CD14-positive monocyte (primary cell): Measurements from ENCODE around the gene QSER1. TPM values are rescaled to one million over a fixed set of nuclear protein-coding genes. Genes with fewer than 3 reads are reported as not detected.

Source experiments
- DNase-seq, 3 donors: peaks; one replicate each; pipeline ENCODE4 v3.0.0-alpha.2; 2011 to 2022
- H2AFZ ChIP-seq: 2 replicates; pipeline ENCODE4 v1.6.0; 2012; ENCODE audit warnings: mild to moderate bottlenecking, low read depth, low read length, inconsistent platforms; ENCODE audit not compliant: insufficient read depth, poor library complexity, severe bottlenecking
- H3K27ac ChIP-seq, 2 donors: 1 replicate in 1 of 2; 2 replicates in 1 of 2; pipeline ENCODE4 v1.5.1; 2012 to 2013; ENCODE audit warnings: low read length in 2 of 2, control low read depth in 1 of 2, inconsistent platforms in 1 of 2, low read depth in 1 of 2, mild to moderate bottlenecking in 1 of 2
- H3K27me3 ChIP-seq, 2 donors: one replicate each; pipeline versions ENCODE4 v1.6.0 to v1.6.1; 2011 to 2013; ENCODE audit warnings: low read length in 2 of 2; ENCODE audit not compliant: control insufficient read depth in 2 of 2, insufficient read depth in 2 of 2
- H3K36me3 ChIP-seq, 2 donors: replicated peaks in 1 of 2; 1 replicate in 1 of 2; 2 replicates in 1 of 2; pipeline versions ENCODE4 v1.5.1 to v1.6.1; 2012 to 2013; ENCODE audit warnings: low read length in 2 of 2, control low read depth in 1 of 2, inconsistent platforms in 1 of 2, mild to moderate bottlenecking in 1 of 2; ENCODE audit not compliant: insufficient read depth in 2 of 2, control insufficient read depth in 1 of 2
- H3K4me1 ChIP-seq, 2 donors: 1 replicate in 1 of 2; 2 replicates in 1 of 2; pipeline versions ENCODE4 v1.5.1 to v1.6.1; 2012 to 2013; ENCODE audit warnings: low read length in 2 of 2, control low read depth in 1 of 2, inconsistent platforms in 1 of 2, mild to moderate bottlenecking in 1 of 2, moderate library complexity in 1 of 2; ENCODE audit not compliant: insufficient read depth in 2 of 2, control insufficient read depth in 1 of 2
- H3K4me2 ChIP-seq: replicated peaks from 2 replicates; pipeline ENCODE3; 2012; ENCODE audit warnings: low read length, moderate library complexity, mild to moderate bottlenecking; ENCODE audit not compliant: poor library complexity, severe bottlenecking; ENCODE audit errors: extremely low read depth
- H3K4me3 ChIP-seq, 3 experiments: fragments of 200-600 bp in 1 of 3; sonication (generic) in 1 of 3; replicated peaks in 1 of 3; 1 replicate in 2 of 3; 2 replicates in 1 of 3; pipeline ENCODE4 v1.5.1; 2011 to 2013; ENCODE audit warnings: low read length in 3 of 3, mild to moderate bottlenecking in 3 of 3, control low read depth in 2 of 3, low read depth in 2 of 3, inconsistent platforms in 1 of 3, moderate library complexity in 1 of 3
- H3K79me2 ChIP-seq: 2 replicates; pipeline ENCODE4 v1.6.0; 2012; ENCODE audit warnings: mild to moderate bottlenecking, control low read depth, inconsistent platforms, low read length, moderate library complexity; ENCODE audit not compliant: insufficient read depth
- H3K9ac ChIP-seq: 2 replicates; pipeline ENCODE4 v1.6.0; 2017; ENCODE audit warnings: low read length, mild to moderate bottlenecking; ENCODE audit not compliant: insufficient read depth, poor library complexity, severe bottlenecking
- H3K9me3 ChIP-seq, 2 donors: replicated peaks in 1 of 2; 1 replicate in 1 of 2; 2 replicates in 1 of 2; pipeline versions ENCODE4 v1.5.1 to v1.6.1; 2012 to 2013; ENCODE audit warnings: low read length in 2 of 2, control low read depth in 1 of 2; ENCODE audit not compliant: control insufficient read depth in 1 of 2, insufficient read depth in 1 of 2
- H4K20me1 ChIP-seq: 2 replicates; pipeline ENCODE4 v1.6.0; 2012; ENCODE audit warnings: mild to moderate bottlenecking, low read length, control low read depth, moderate library complexity; ENCODE audit not compliant: insufficient read depth
- H3K27ac Mint-ChIP-seq, 7 donors: one replicate each; pipeline ENCODE4 v1.8.0; 2020; ENCODE audit warnings: mild to moderate bottlenecking in 7 of 7, mixed read lengths in 7 of 7, moderate library complexity in 6 of 7, inconsistent platforms in 2 of 7
- H3K27me3 Mint-ChIP-seq, 3 donors: one replicate each; pipeline ENCODE4 v1.8.0; 2021 to 2022; ENCODE audit warnings: low read depth in 3 of 3, mild to moderate bottlenecking in 3 of 3, mixed read lengths in 3 of 3, moderate library complexity in 3 of 3, inconsistent platforms in 1 of 3
- H3K36me3 Mint-ChIP-seq, 2 donors: one replicate each; pipeline ENCODE4 v1.8.0; 2020; ENCODE audit warnings: mixed read lengths in 2 of 2, inconsistent platforms in 1 of 2, mild to moderate bottlenecking in 1 of 2
- H3K4me1 Mint-ChIP-seq: one replicate; pipeline ENCODE4 v1.8.0; 2020; ENCODE audit warnings: mild to moderate bottlenecking, mixed read lengths
- H3K4me3 Mint-ChIP-seq, 2 donors: one replicate each; pipeline ENCODE4 v1.8.0; 2020; ENCODE audit warnings: mild to moderate bottlenecking in 2 of 2, mixed read lengths in 2 of 2, moderate library complexity in 1 of 2
- H3K9me3 Mint-ChIP-seq, 7 donors: one replicate each; pipeline ENCODE4 v1.8.0; 2020 to 2022; ENCODE audit warnings: mixed read lengths in 7 of 7, mild to moderate bottlenecking in 6 of 7, moderate library complexity in 6 of 7, inconsistent platforms in 2 of 7
- CTCF ChIP-seq: fragments of 200-600 bp; IDR thresholded peaks from one replicate; pipeline ENCODE4 v1.8.0; 2022; ENCODE audit warnings: antibody characterized with exemption, mild to moderate bottlenecking
- WGBS: methylation state at CpG from one replicate; pipeline ENCODE4 v1.1.5; 2013; ENCODE audit warnings: missing lambda C conversion rate; ENCODE audit not compliant: insufficient coverage; 5-methylcytosine and 5-hydroxymethylcytosine counted together
- intact Hi-C, 2 donors: fragments of 100-400 bp; cut with micrococcal nuclease; formaldehyde crosslinking; loops; one replicate each; pipeline versions ENCODE4 v1.15.0 to v1.15.1; 2023
- polyA plus RNA-seq, 3 donors: library from polyadenylated mRNA; depleted of rRNA in 1 of 3; unstranded in 2 of 3; stranded (reverse) in 1 of 3; fragments of 300-500 nt in 2 of 3; fragments of >200 nt in 1 of 3; fragmentation: Illumina TruSeq in 2 of 3; gene quantifications; 1 replicate in 2 of 3; 2 replicates in 1 of 3; pipeline ENCODE4 v1.2.3, GENCODE V29; 2012 to 2021

QSER1 gene
- polyA plus RNA-seq, 3 donors: 1.1 to 7.0 (median 2.5) TPM

- DNase-seq: no peak
- Mint-ChIP-seq H3K4me3 (no peak overlapping the region), H3K4me1 (peaks cover 19% of the 10 kb centered on the region), H3K36me3 (no peaks in the 10 kb centered on the region), H3K9me3 (peaks cover 0 to 3% (median 0%) of the 10 kb centered on the region in 7 donors), H3K27ac (no peak overlapping the region), H3K27me3 (peaks cover 2 to 14% (median 13%) of the 10 kb centered on the region in 3 donors)
- no peaks in the 10 kb centered on the region for H4K20me1 ChIP-seq
- intact Hi-C loops: loop anchor here in 1 of 2 donors (5.0 kb wide), 1 partner anchor 43 kb away; no protein-coding TSS in a partner anchor
- no peak overlapping the region for H2AFZ ChIP-seq
- WGBS: 67% methylated on average over 3 of the region's 6 CpGs
- no peak overlapping the region for H3K27ac ChIP-seq
- H3K36me3 ChIP-seq: no peaks in the 10 kb centered on the region
- H3K79me2 ChIP-seq: no peaks in the 10 kb centered on the region
- H3K4me2 ChIP-seq: no peak overlapping the region
- peaks cover 14 to 26% of the 10 kb centered on the region in 2 donors for H3K4me1 ChIP-seq
- H3K4me3 ChIP-seq: no peak overlapping the region
- no peak for TF ChIP-seq CTCF
- H3K27me3 ChIP-seq: peaks cover 3 to 13% of the 10 kb centered on the region in 2 donors
- no peak overlapping the region for H3K9ac ChIP-seq
- H3K9me3 ChIP-seq: no peaks in the 10 kb centered on the region
These were observed 126.2 kb downstream of the QSER1 start for GRCh38 chr11:33018840-33019239.

- Histone ChIP-seq H3K36me3 (no peaks in the 10 kb centered on the region), H3K4me1 (peaks cover 5 to 14% of the 10 kb centered on the region in 2 donors), H3K27ac (no peak overlapping the region), H3K9me3 (no peaks in the 10 kb centered on the region), H3K79me2 (no peaks in the 10 kb centered on the region), H3K9ac (no peak overlapping the region), H4K20me1 (no peaks in the 10 kb centered on the region), H3K4me2 (no peak overlapping the region), H2AFZ (no peak overlapping the region), H3K4me3 (no peak overlapping the region), H3K27me3 (peaks cover 1 to 9% of the 10 kb centered on the region in 2 donors)
- 100% methylated on average over 1 of the region's 1 CpG for WGBS
- TF ChIP-seq CTCF: no peak
- Mint-ChIP-seq H3K4me1 (peaks cover 12% of the 10 kb centered on the region), H3K36me3 (peaks cover 0 to 5% of the 10 kb centered on the region in 2 donors), H3K4me3 (no peak overlapping the region), H3K27me3 (peaks cover 0 to 3% (median 3%) of the 10 kb centered on the region in 3 donors), H3K9me3 (no peaks in the 10 kb centered on the region), H3K27ac (no peak overlapping the region)
- intact Hi-C loops: no loop called here
- DNase-seq: no peak
These were observed 128.9 kb downstream of the QSER1 start for GRCh38 chr11:33021501-33021900.
